Measurements from ENCODE around the gene CRABP2.
A peak's percentile ranks its signal among the peaks of the same experiment; 100 is the strongest.

Gene CRABP2

DNA sequence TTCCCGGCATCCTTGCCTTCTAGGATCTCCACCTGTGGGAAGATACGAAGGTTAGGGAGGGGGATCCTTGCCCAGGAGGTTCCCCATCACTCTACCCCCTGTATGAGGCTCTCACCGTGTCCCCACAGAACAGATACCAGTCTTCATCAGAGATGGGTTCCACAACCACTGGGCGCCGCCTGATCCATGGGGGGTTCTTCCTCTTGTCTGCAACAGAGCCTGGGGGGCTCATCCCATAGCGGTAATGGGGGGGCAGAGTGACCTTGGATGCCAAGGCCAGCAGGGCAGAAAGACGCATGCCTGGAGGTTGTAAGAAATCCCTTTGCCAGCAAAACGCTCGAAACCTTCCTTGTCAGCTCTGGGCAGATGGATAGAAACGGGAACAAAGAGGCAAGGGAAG lies 33.0 kb upstream of the CRABP2 start:
- ChIA-PET POLR2A (interaction anchor here (0.8 kb wide), 1 partner anchor 10 kb away, joined by 3 read pairs; the partner anchor contains the start of genes ISG20L2 and METTL25B), CTCF (interaction anchor here (1.4 kb wide), 1 partner anchor 11 kb away, joined by 4 read pairs; the partner anchor contains the start of gene METTL25B)
- WGBS (ENCODE audit: insufficient coverage): 95% methylated on average over 7 of the region's 10 CpGs

GRCh38 chr1:156733989-156734584 lies 28.7 kb upstream of the CRABP2 start:
- Histone ChIP-seq H3K36me3 (ENCODE audit: control insufficient read depth in 4 of 4, insufficient read depth in 4 of 4, low read length in 3 of 4) (peaks cover 16 to 60% (median 33%) of the 10 kb centered on the region in 4 experiments), H3K9me3 (ENCODE audit: control extremely low read depth in 1 of 5, control insufficient read depth in 4 of 5, insufficient read depth in 2 of 5, low read depth in 1 of 5, low read length in 4 of 5) (no peaks in the 10 kb centered on the region), H3K27ac (ENCODE audit: insufficient read depth in 1 of 2, low read depth in 1 of 2, low read length in 2 of 2, poor library complexity in 1 of 2, severe bottlenecking in 2 of 2) (no peak overlapping the region), H3K4me1 (ENCODE audit: control extremely low read depth in 1 of 4, control insufficient read depth in 4 of 4, insufficient read depth in 4 of 4, low read length in 3 of 4) (peaks cover 4 to 7% (median 7%) of the 10 kb centered on the region in 4 experiments), H3K4me3 (ENCODE audit: control insufficient read depth in 1 of 7, extremely low read depth in 1 of 7, insufficient read depth in 4 of 7, low read depth in 2 of 7, low read length in 6 of 7) (no peak overlapping the region), H3K27me3 (replicated peaks in 2 of 5; ENCODE audit: control insufficient read depth in 4 of 5, insufficient read depth in 5 of 5, low read length in 4 of 5) (no peaks in the 10 kb centered on the region)
- POLR2A ChIA-PET: no interaction called here
- no peak for DNase-seq
- WGBS (ENCODE audit: insufficient coverage): 98% methylated on average over 19 of the region's 20 CpGs
- CTCF ChIA-PET: interaction anchor here (1.1 kb wide), 1 partner anchor 44 kb away, joined by 3 read pairs; no protein-coding TSS in a partner anchor

More for the DNA sequence above, 33.0 kb upstream of the CRABP2 start:
- H3K4me1 ChIP-seq (ENCODE audit: control extremely low read depth in 1 of 4, control insufficient read depth in 4 of 4, insufficient read depth in 4 of 4, low read length in 3 of 4): peaks cover 11 to 29% (median 18%) of the 10 kb centered on the region in 4 experiments
- H3K27ac ChIP-seq (ENCODE audit: insufficient read depth in 1 of 2, low read depth in 1 of 2, low read length in 2 of 2, poor library complexity in 1 of 2, severe bottlenecking in 2 of 2): no peak overlapping the region
- H3K4me3 ChIP-seq (ENCODE audit: control insufficient read depth in 1 of 7, extremely low read depth in 1 of 7, insufficient read depth in 4 of 7, low read depth in 2 of 7, low read length in 6 of 7): no peak overlapping the region
- H3K36me3 ChIP-seq (ENCODE audit: control insufficient read depth in 4 of 4, insufficient read depth in 4 of 4, low read length in 3 of 4): peaks cover 18 to 62% (median 34%) of the 10 kb centered on the region in 4 experiments
- H3K27me3 ChIP-seq (replicated peaks in 2 of 5; ENCODE audit: control insufficient read depth in 4 of 5, insufficient read depth in 5 of 5, low read length in 4 of 5): no peaks in the 10 kb centered on the region
- no peak for DNase-seq
- H3K9me3 ChIP-seq (ENCODE audit: control extremely low read depth in 1 of 5, control insufficient read depth in 4 of 5, insufficient read depth in 2 of 5, low read depth in 1 of 5, low read length in 4 of 5): no peaks in the 10 kb centered on the region

DNA sequence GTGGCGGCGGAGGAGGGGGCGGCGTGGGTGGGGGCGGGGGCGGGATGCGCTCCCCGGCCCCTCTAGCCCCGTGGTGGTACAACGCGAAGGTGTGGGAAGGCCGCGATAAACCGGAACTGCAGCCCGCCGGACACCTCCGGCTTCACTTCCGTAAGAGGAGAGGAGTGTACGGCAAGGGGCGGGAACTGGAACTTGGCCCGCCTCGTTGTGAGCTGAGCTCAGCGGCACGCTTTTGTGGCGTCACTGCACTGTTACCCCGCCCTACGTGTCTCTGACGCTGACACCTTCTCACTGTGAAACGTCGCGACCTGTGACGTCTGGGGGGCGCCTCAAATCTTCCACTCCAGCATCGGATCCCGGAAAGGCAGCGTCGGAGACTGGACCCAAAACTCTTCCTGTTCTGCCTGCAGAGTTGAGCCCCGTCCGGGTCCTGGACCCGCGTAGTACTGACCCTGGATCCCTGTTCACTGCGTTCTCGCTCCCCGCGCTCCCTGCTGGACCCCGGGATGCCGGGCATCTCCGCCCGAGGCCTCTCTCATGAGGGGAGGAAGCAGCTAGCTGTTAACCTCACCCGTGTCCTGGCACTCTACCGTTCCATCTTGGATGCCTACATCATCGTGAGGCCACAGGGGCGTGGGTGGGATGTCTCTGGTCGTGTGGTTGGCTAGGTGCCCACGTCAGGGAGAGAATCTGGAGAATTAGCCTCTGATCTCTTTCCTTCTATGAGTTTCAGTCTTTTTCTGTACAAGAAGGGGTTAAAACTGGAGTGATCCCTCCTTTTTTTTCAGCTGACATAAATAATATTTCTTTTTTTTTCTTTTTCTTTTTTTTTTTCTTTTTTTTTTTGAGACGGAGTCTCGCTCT lies 23.4 kb upstream of the CRABP2 start, which contains the start of gene ISG20L2:
ISG20L2 (minus strand) TSS at position 168 of the 864 bp plus-strand sequence. CDS start 1,114 bp downstream, outside the sequence.
- under 1% methylated on average over 38 of the region's 57 CpGs for WGBS (ENCODE audit: insufficient coverage)
- peak; percentile 99 for DNase-seq
- H3K36me3 ChIP-seq (ENCODE audit: control insufficient read depth in 4 of 4, insufficient read depth in 4 of 4, low read length in 3 of 4): peaks cover 11 to 36% (median 25%) of the 10 kb centered on the region in 4 experiments
- ChIA-PET POLR2A (interaction anchor here (0.5 to 2.0 kb wide), 9 partner anchors 10 to 103 kb away, joined by 3 to 10 read pairs (median 4); partner anchors contain the start of genes HDGF, MRPL24 and PRCC), CTCF (interaction anchor here (0.6 to 17.7 kb wide), 18 partner anchors 13 to 196 kb away, joined by 3 to 393 read pairs (median 12); partner anchors contain the start of genes HDGF, INSRR, MRPL24 and NES)
- H3K27ac ChIP-seq (ENCODE audit: insufficient read depth in 1 of 2, low read depth in 1 of 2, low read length in 2 of 2, poor library complexity in 1 of 2, severe bottlenecking in 2 of 2): peak within 1 kb of the TSS; percentile 76 to 88
- H3K4me1 ChIP-seq (ENCODE audit: control extremely low read depth in 1 of 4, control insufficient read depth in 4 of 4, insufficient read depth in 4 of 4, low read length in 3 of 4): peaks cover 24 to 45% (median 39%) of the 10 kb centered on the region in 4 experiments
- peak within 1 kb of the TSS; percentile 64 to 98 (median 94) for H3K4me3 ChIP-seq (ENCODE audit: control insufficient read depth in 1 of 7, extremely low read depth in 1 of 7, insufficient read depth in 4 of 7, low read depth in 2 of 7, low read length in 6 of 7)
- H3K27me3 ChIP-seq (replicated peaks in 2 of 5; ENCODE audit: control insufficient read depth in 4 of 5, insufficient read depth in 5 of 5, low read length in 4 of 5): no peaks in the 10 kb centered on the region
- H3K9me3 ChIP-seq (ENCODE audit: control extremely low read depth in 1 of 5, control insufficient read depth in 4 of 5, insufficient read depth in 2 of 5, low read depth in 1 of 5, low read length in 4 of 5): no peaks in the 10 kb centered on the region

DNA sequence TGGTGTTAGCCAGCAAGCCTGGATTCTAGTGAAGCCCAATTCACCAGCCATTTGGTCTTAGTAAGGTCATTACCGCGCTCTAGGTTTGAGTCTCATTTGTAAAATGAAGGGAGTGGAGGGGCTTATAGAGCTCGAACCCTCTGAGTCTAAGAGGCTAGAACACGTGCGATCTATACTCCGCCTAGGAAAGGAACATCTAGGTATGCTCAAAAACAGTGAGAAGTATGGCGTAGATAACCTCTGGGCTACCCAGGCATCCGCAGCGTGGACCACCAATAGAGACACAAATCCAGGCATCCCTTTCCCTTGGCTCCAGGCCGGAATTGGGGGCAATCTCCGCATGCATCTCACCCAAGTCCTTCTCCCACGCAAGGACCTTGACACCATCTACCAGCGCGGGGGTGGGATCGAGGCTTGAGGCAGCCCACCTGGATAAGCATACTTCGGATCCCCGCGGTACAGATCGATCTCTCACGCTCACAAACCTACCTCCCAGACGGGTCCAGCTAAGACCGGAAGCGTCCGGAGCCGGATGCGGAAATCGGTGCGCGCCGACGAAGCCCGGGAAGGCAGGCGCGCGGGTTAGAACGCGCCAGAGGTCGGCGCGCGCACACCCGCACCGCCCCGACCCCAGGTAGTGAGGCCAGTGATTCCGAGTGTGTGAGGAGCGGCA lies 22.7 kb upstream of the CRABP2 start, which contains the start of gene METTL25B:
METTL25B (plus strand) TSS at position 544 of the 673 bp plus-strand sequence. CDS start 636 bp downstream, outside the sequence.
- H3K4me3 ChIP-seq (ENCODE audit: control insufficient read depth in 1 of 7, extremely low read depth in 1 of 7, insufficient read depth in 4 of 7, low read depth in 2 of 7, low read length in 6 of 7): peak within 1 kb of the TSS; percentile 64 to 98 (median 94)
- CTCF ChIA-PET: interaction anchor here (0.8 to 17.7 kb wide), 23 partner anchors 11 to 201 kb away, joined by 3 to 393 read pairs (median 14); partner anchors contain the start of genes CRABP2, HDGF, INSRR and MRPL24
- peaks cover 24 to 45% (median 39%) of the 10 kb centered on the region in 4 experiments for H3K4me1 ChIP-seq (ENCODE audit: control extremely low read depth in 1 of 4, control insufficient read depth in 4 of 4, insufficient read depth in 4 of 4, low read length in 3 of 4)
- no peaks in the 10 kb centered on the region for H3K9me3 ChIP-seq (ENCODE audit: control extremely low read depth in 1 of 5, control insufficient read depth in 4 of 5, insufficient read depth in 2 of 5, low read depth in 1 of 5, low read length in 4 of 5)
- DNase-seq: peak in 2 of 3 donors; percentile 48 to 81
- POLR2A ChIA-PET: interaction anchor here (0.5 to 2.0 kb wide), 9 partner anchors 11 to 649 kb away, joined by 3 to 10 read pairs (median 4); partner anchors contain the start of genes HDGF, MRPL24 and PRCC
- 0% methylated on average over 24 of the region's 46 CpGs for WGBS (ENCODE audit: insufficient coverage)
- no peaks in the 10 kb centered on the region for H3K27me3 ChIP-seq (replicated peaks in 2 of 5; ENCODE audit: control insufficient read depth in 4 of 5, insufficient read depth in 5 of 5, low read length in 4 of 5)
- H3K36me3 ChIP-seq (ENCODE audit: control insufficient read depth in 4 of 4, insufficient read depth in 4 of 4, low read length in 3 of 4): peaks cover 10 to 36% (median 28%) of the 10 kb centered on the region in 4 experiments
- H3K27ac ChIP-seq (ENCODE audit: insufficient read depth in 1 of 2, low read depth in 1 of 2, low read length in 2 of 2, poor library complexity in 1 of 2, severe bottlenecking in 2 of 2): peak within 1 kb of the TSS; percentile 76 to 88

- ChIA-PET CTCF (interaction anchor here (1.0 to 17.7 kb wide), 27 partner anchors 10 to 202 kb away, joined by 3 to 393 read pairs (median 12); partner anchors contain the start of genes CRABP2, HDGF, INSRR and MRPL24), POLR2A (interaction anchor here (0.6 to 1.1 kb wide), 2 partner anchors 14 to 649 kb away, joined by 4 read pairs; partner anchors contain the start of gene MRPL24)
- Histone ChIP-seq H3K4me1 (ENCODE audit: control extremely low read depth in 1 of 4, control insufficient read depth in 4 of 4, insufficient read depth in 4 of 4, low read length in 3 of 4) (peaks cover 24 to 45% (median 39%) of the 10 kb centered on the region in 4 experiments), H3K27me3 (replicated peaks in 2 of 5; ENCODE audit: control insufficient read depth in 4 of 5, insufficient read depth in 5 of 5, low read length in 4 of 5) (no peaks in the 10 kb centered on the region), H3K36me3 (ENCODE audit: control insufficient read depth in 4 of 4, insufficient read depth in 4 of 4, low read length in 3 of 4) (peaks cover 13 to 35% (median 28%) of the 10 kb centered on the region in 4 experiments), H3K4me3 (ENCODE audit: control insufficient read depth in 1 of 7, extremely low read depth in 1 of 7, insufficient read depth in 4 of 7, low read depth in 2 of 7, low read length in 6 of 7) (peak overlapping the region; percentile 64 to 98 (median 94)), H3K9me3 (ENCODE audit: control extremely low read depth in 1 of 5, control insufficient read depth in 4 of 5, insufficient read depth in 2 of 5, low read depth in 1 of 5, low read length in 4 of 5) (no peaks in the 10 kb centered on the region), H3K27ac (ENCODE audit: insufficient read depth in 1 of 2, low read depth in 1 of 2, low read length in 2 of 2, poor library complexity in 1 of 2, severe bottlenecking in 2 of 2) (peak overlapping the region in 1 of 2 experiments; percentile 82)
- DNase-seq: no peak
- WGBS (ENCODE audit: insufficient coverage): 55% methylated on average over 7 of the region's 7 CpGs
Measured at GRCh38 chr1:156727492-156727891, 22.1 kb upstream of the CRABP2 start.
